Smooth muscle cell of trachea (primary cell): ENCODE measurements around the gene CCDC183. TPM values are rescaled to one million over a fixed set of nuclear protein-coding genes. Genes with fewer than 3 reads are reported as not detected.

Experiments
- total RNA-seq: library from RNA; depleted of rRNA; stranded (reverse); fragments of >200 nt; gene quantifications from 2 replicates; pipeline ENCODE4 v1.2.1, GENCODE V29; 2014

Gene CCDC183
- 0.15 and 0.33 TPM in 2 replicates for total RNA-seq

DNA sequence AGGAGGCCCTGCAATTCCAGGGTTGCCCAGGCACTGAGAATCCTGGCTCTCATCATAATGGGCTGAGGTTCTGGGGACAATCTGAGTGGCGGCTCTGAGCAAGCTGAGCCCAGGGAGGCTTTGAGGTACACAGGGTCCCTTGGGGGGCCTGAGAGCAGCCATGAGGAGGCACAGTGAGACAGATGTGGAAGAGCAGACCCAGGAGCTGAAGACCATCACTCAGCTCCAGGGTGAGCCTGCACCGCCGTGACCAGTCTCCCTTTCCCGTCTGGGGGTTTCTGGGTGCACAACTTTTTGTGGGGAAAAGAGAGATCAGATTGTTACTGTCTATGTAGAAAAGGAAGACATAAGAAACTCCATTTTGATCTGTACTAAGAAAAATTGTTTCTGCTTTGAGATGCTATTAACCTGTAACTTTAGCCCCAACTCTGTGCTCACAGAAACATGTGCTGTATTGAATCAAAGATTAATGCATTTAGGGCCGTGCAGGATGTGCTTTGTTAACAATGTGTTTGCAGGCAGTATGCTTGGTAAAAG, at the start of gene CCDC183:
Gene CCDC183 (plus strand): TSS at position 101 of the 537 bp plus-strand sequence. CDS start 60 bp downstream, at position 161.

DNA sequence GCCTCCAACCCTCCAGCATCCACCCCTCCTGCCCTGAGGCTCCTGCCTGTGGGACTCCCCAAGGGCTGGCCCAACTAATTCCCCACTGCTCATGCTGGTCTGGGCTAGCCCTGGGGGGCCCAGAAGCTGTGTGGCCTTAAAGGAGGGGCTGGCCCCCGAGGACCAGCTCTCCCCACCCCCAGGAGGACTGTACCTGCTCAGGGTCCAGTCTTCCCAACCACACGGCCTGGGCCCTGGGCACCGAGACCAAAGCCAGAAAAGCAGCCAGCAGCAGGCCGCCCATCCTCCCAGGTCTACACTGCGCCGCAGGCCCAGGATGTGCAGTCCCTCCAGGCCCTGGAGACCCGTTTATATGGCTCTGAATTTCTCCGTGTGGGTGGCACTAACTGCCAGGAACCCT, 47.9 kb upstream of the CCDC183 start, which contains the start of gene LCN6:
Gene LCN6 (minus strand): TSS at position 325 of the 400 bp plus-strand sequence. CDS start 42 bp downstream, at position 283.

DNA sequence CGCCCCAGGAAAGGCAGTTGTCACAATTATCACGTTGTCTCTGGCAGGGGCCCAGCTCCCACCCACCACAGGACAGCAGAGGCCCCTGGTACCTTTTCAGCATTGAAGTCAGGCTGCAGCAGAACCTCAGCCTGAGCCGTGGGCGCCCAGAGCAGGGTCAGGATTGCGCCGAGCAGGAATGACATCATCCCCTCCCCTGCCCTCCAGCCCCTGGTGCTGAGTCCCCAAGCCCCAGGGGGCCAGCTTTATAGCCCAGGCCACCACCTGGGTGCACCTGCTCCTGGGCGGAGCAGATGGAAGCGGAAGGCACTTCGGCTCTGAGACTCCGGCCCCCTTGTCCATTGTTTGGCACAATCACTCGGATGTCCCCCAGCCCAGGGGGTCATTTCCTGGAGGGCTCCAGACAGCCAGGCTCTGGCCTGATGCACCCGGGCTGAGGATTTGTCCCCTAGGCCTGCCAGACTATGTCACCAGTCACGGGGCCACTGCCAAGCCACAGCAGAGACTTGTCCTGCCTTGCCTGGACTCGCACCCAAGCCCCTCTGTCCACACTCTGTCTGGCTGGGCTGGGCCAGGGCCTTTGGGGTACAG, 31.7 kb upstream of the CCDC183 start, which contains the start of gene LCN15:
Gene LCN15 (minus strand): TSS at position 218 of the 591 bp plus-strand sequence. CDS start 30 bp downstream, at position 188.

DNA sequence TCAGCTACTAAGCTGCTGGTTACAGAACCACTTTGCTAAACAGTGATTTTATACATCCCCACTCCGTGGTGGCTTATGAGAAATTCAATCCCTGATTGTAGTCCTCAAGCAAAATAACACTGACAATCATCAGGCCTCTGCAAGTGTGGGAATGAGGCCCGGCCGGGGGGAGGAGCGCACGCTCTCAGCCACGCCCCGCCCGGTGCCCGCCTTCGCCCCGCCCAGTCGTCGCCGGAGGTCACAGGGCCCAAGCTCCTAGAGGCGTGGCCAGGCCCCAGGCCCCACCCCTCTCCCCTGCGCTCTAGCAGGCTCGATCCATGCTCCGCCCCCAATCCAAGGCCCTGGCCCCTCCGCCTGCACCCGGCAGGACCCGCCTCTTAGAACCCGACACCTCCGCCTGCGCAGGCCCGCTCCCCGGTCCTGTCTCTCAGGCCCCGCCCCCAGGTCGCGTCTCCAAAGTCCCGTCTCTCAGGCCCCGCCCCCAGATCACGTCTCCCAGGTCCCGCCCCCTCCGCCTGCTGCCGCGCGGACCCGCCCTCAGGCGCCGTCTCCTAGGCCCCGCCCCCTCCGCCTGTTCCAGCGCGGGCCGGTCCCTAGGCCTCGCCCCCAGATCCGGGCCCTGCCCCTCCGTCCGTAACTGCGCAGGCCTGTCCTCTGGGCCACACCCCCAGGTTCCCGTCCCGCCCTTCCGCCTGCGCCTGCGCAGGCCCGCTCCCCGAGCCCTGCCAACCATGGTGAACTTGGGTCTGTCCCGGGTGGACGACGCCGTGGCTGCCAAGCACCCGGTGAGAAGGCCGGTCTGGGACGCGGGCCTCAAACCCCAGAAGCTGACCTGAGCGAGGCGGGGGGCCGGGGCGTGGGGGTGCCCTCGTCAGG, 5.3 kb upstream of the CCDC183 start, which contains the start of gene TMEM141:
Gene TMEM141 (plus strand): TSS at position 705 of the 876 bp plus-strand sequence. CDS start 27 bp downstream, at position 732.

DNA sequence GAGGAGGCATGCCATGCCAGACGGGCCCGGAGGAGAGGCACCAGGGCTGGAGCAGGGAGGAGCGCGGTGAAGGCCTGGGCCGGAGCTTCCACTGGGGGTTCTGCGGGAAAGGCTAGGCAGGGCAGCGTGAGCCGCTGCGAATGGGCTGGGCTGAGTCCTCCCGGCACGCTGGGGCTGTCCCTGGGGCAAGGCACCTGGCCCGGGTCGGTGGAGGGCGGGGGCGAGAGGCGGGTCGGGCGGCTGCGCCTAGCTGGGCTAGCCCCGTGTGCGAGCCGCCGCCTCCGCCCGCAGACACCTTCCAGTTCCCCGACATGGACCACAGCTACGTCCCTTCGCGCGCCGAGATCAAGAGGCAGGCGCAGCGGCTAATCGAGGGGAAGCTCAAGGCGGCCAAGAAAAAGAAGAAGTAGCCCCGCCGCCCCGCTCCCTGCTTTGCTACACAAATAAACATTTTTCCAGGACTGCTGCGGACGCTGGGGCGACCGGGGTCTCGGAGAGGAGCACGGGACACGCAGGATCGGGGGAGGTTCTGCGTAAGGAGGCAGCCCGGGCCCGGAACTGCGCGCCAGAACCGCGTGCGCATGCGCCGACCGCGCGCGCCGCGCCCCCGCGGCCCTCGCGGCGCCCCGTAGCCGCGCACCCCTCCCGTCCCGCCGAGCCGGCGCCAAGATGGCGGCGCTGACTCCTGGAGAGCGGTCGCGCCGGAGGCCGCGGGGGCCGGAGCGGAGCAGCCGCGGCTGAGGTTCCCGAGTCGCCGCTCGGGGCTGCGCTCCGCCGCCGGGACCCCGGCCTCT, 11.3 kb downstream of the CCDC183 start, which contains the start of gene RABL6:
Gene RABL6 (plus strand): TSS at position 668 of the 794 bp plus-strand sequence. CDS start 249 bp downstream, outside the sequence.

DNA sequence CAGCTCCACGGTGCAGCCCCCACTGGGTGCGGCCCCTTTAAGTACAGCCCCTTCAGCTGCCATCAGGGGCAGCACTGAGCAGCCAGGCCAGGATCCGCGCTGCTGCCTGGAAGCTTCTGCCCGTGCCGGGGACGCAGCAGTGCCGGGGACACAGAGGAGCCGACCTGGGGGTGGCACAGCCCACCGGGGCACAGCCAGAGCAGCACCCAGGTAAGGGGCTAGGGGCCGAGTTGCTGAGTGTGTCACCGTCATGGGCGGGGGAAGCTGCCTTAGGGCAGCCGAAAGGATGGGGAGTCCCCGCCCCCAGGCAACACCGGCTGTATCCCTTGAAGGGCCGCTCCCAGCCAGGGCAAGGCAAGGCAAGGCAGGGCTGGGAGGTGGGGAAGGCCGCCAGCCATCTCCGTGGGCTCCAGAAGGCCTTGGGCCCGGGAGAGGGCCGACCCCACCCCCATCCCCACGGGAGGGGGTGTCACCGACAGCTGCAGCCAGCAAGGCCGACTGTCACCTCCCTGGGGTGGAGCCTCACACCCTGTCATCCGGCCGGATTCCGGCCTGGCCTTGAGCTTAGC, 46.3 kb downstream of the CCDC183 start, which contains the start of gene AJM1:
Gene AJM1 (plus strand): TSS at position 99 of the 569 bp plus-strand sequence. CDS start 1,937 bp downstream, outside the sequence.

DNA sequence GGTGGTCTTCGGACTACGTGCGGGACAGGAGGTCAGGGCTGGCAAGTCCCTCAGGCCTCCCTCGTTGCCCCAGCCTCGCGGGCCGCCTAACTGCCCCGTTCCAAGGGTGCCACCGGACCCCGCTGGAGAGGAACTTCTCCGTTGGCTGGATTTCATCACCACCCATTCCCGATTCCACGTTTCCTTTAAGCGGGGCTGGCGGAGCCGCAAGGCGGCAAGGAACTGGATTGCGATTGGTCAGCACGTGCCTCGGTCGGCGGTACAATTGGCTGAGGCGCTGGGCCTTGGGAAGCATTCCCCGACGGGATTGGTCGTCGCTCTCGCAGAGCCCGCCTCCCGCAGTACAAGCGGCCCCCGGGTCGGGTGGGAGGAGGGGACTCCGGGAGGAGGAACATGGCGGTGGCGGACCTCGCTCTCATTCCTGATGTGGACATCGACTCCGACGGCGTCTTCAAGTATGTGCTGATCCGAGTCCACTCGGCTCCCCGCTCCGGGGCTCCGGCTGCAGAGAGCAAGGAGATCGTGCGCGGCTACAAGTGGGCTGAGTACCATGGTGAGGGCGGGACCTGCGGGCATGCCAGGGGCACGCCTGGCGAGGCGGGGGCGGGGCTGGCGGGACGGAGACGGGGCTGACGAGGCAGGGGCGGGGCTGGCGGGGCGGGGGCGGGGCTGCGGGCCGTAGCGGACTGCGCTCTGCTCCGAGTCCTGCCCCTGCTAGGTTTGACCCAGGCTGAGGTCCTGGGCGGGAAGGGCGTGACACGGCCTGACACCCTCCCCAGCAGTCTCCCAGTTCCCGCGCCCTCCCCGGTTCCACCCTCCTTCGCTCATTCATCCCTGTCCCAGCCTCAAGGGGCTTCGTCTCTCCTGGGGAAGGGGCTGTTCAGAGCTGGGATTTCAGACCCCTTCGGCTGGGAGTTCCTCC, 53.2 kb downstream of the CCDC183 start, which contains the start of gene PHPT1:
Gene PHPT1 (plus strand): TSS at position 372 of the 922 bp plus-strand sequence. CDS start 22 bp downstream, at position 394.

DNA sequence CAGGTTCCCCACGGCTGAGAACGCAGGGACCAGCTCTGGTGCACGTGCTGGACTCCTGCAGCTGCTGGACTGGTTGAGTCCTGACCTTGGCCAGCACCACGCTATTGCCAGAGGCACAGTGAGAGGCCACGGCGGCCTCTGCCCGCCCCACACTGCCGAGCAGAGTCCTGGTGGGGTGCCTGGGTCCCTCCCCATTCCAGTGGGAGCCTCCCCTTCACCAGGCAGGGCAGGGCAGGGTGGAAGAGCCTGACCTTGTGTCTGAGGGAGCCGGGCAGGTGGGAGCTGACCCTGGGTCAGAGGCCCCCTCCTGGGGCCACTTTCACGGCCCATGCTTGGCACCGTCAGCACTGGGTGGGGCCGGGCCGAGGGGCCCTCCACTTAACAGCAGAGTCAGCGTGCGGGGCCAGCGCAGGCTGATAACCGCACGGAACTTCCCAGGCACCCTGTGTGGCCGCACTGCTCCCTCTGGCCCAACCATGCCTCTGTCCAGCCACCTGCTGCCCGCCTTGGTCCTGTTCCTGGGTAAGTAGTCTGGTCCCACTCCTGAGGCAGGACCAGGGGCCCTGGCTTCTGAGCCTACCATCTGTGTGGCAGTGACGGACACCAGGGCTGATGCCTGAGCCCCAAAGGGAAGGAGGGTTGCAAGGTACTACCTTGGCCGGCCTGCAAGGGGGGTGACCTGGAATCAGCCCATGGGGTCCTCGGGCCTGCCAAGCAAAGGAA, 56.0 kb downstream of the CCDC183 start, which contains the start of gene MAMDC4:
Gene MAMDC4 (plus strand): TSS at position 406 of the 723 bp plus-strand sequence. CDS start 71 bp downstream, at position 477.

Other genes starting within 250 kb of the CCDC183 start
- gene EGFL7, start 133.4 kb upstream of the CCDC183 start, total RNA-seq = 6.3 and 17.9 TPM in 2 replicates
- gene AGPAT2, start 108.9 kb upstream of the CCDC183 start, total RNA-seq = 35.9 and 52.1 TPM in 2 replicates
- 0.58 and 2.2 TPM in 2 replicates for gene DIPK1B, start 83.8 kb upstream of the CCDC183 start, total RNA-seq
- gene LCN10, start 53.4 kb upstream of the CCDC183 start, total RNA-seq = not detected in 2 replicates
- not detected in 2 replicates for gene LCN6, start 47.8 kb upstream of the CCDC183 start, total RNA-seq
- not detected in 2 replicates for gene LCN8, start 38.1 kb upstream of the CCDC183 start, total RNA-seq
- under 0.01 TPM in 1 of 2 replicates, not detected in the other for gene LCN15, start 31.8 kb upstream of the CCDC183 start, total RNA-seq
- gene TMEM141, start 5.0 kb upstream of the CCDC183 start, total RNA-seq = 45.2 and 56.1 TPM in 2 replicates
- 56.0 and 64.8 TPM in 2 replicates for gene RABL6, start 11.6 kb downstream of the CCDC183 start, total RNA-seq
- 1.6 and 2.2 TPM in 2 replicates for gene AJM1, start 46.1 kb downstream of the CCDC183 start, total RNA-seq
- gene PHPT1, start 53.1 kb downstream of the CCDC183 start, total RNA-seq = 79.6 and 134 TPM in 2 replicates
- gene MAMDC4, start 56.0 kb downstream of the CCDC183 start, total RNA-seq = 1.3 and 5.5 TPM in 2 replicates
- 219 and 273 TPM in 2 replicates for gene EDF1, start 70.0 kb downstream of the CCDC183 start, total RNA-seq
- gene TRAF2, start 90.2 kb downstream of the CCDC183 start, total RNA-seq = 11.8 and 14.6 TPM in 2 replicates
- gene FBXW5, start 148.4 kb downstream of the CCDC183 start, total RNA-seq = 143 and 239 TPM in 2 replicates
- not detected in 2 replicates for gene C8G, start 148.9 kb downstream of the CCDC183 start, total RNA-seq
- gene LCN12, start 155.9 kb downstream of the CCDC183 start, total RNA-seq = not detected in 2 replicates
- 2.8 and 36.7 TPM in 2 replicates for gene PTGDS, start 181.2 kb downstream of the CCDC183 start, total RNA-seq
- gene LCNL1, start 186.7 kb downstream of the CCDC183 start, total RNA-seq = 0.58 and 3.1 TPM in 2 replicates
- gene PAXX, start 196.1 kb downstream of the CCDC183 start, total RNA-seq = 16.1 and 16.2 TPM in 2 replicates
- 1.6 and 5.8 TPM in 2 replicates for gene CLIC3, start 200.2 kb downstream of the CCDC183 start, total RNA-seq
- gene ABCA2, start 231.9 kb downstream of the CCDC183 start, total RNA-seq = 22.1 and 30.8 TPM in 2 replicates
- not detected in 2 replicates for gene FUT7, start 235.8 kb downstream of the CCDC183 start, total RNA-seq
- gene NPDC1, start 249.8 kb downstream of the CCDC183 start, total RNA-seq = 22.1 and 36.9 TPM in 2 replicates